Sigmoid colon (tissue), 4 donors: Measurements from ENCODE around the gene TRIB2.

Experiments
- EP300 ChIP-seq, 4 donors: sonication (generic); formaldehyde crosslinking; IDR thresholded peaks; one replicate each; pipeline ENCODE4 v1.6.1; 2017; ENCODE audit warnings: antibody characterized with exemption in 4 of 4
- POLR2A ChIP-seq, 2 donors: fragments of 450-650 bp; IDR thresholded peaks; one replicate each; pipeline ENCODE4 v1.6.1; 2016; ENCODE audit warnings: antibody characterized with exemption in 2 of 2, mild to moderate bottlenecking in 2 of 2, moderate library complexity in 2 of 2
- POLR2AphosphoS5 ChIP-seq, 4 donors: sonication (generic); formaldehyde crosslinking; IDR thresholded peaks; one replicate each; pipeline ENCODE4 v1.6.1; 2017; ENCODE audit warnings: antibody characterized with exemption in 4 of 4
- TF ChIP-seq, protein P1 (sequence below), 4 experiments: fragments of 450-650 bp in 3 of 4; fragments of 200-600 bp in 1 of 4; IDR thresholded peaks; one replicate each; pipeline ENCODE4 v1.5.1; 2016 to 2019; ENCODE audit warnings: antibody characterized with exemption in 4 of 4, mild to moderate bottlenecking in 3 of 4, moderate library complexity in 2 of 4

DNA sequence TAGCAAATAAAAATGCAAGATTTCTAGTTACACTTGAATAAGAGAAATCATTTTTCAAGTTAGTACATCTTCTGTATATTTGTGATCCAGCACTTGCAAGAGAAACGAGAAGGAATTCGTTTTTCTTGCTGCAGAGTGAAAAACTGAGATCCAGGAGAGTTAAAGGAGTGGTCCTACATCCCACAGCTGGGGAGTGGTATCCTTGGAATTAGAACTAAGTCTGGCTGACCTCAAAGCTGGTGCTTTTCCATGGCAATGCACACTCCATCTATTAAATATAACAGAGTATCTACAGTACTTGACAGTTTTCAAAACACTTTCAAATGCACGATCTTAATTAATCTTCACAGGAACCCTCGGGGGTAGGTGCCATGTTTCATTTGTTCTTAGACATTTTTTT is 46.8 kb downstream of the TRIB2 start:
- TF ChIP-seq, protein P1, sequence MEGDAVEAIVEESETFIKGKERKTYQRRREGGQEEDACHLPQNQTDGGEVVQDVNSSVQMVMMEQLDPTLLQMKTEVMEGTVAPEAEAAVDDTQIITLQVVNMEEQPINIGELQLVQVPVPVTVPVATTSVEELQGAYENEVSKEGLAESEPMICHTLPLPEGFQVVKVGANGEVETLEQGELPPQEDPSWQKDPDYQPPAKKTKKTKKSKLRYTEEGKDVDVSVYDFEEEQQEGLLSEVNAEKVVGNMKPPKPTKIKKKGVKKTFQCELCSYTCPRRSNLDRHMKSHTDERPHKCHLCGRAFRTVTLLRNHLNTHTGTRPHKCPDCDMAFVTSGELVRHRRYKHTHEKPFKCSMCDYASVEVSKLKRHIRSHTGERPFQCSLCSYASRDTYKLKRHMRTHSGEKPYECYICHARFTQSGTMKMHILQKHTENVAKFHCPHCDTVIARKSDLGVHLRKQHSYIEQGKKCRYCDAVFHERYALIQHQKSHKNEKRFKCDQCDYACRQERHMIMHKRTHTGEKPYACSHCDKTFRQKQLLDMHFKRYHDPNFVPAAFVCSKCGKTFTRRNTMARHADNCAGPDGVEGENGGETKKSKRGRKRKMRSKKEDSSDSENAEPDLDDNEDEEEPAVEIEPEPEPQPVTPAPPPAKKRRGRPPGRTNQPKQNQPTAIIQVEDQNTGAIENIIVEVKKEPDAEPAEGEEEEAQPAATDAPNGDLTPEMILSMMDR (IDR thresholded peaks at IDR 0.05) = no peak
- no peak for TF ChIP-seq POLR2AphosphoS5 (IDR thresholded peaks at IDR 0.05)
- TF ChIP-seq POLR2A (IDR thresholded peaks at IDR 0.05) = no peak
- TF ChIP-seq EP300 (IDR thresholded peaks at IDR 0.05) = no peak
